Vagina (tissue), 2 donors: ENCODE data around the gene PARP12.

Experiments
- POLR2A ChIP-seq, 2 donors: fragments of 450-650 bp; IDR thresholded peaks; one replicate each; pipeline ENCODE4 v1.6.1; 2017; ENCODE audit warnings: antibody characterized with exemption in 2 of 2, mild to moderate bottlenecking in 2 of 2, moderate library complexity in 2 of 2
- TF ChIP-seq, protein P1 (sequence below), 3 experiments: fragments of 450-650 bp in 2 of 3; fragments of 200-600 bp in 1 of 3; sonication (generic) in 1 of 3; IDR thresholded peaks; one replicate each; pipeline ENCODE4 v1.5.1; 2017 to 2019; ENCODE audit warnings: antibody characterized with exemption in 3 of 3, mild to moderate bottlenecking in 2 of 3, moderate library complexity in 2 of 3

DNA sequence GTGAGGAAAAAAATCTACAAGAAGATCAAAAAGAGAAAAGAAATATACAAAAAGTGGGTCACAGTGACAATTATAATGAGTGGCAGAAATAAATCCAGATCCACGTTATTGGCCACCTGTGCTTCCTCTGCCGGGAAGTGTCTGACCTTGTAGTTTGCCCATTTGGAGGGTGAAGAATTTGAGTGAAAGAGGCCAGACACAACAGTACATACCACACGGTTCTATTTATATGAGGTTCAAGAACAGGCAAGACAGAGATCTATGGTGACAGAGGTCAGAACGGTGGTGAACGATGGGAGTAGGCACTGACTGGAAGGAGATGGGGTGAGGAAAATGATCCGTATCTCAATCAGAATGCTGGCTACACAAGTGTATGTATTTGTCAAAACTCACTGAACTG, 17.1 kb downstream of the PARP12 start:
- TF ChIP-seq POLR2A (IDR thresholded peaks at IDR 0.05): no peak
- TF ChIP-seq, protein P1, sequence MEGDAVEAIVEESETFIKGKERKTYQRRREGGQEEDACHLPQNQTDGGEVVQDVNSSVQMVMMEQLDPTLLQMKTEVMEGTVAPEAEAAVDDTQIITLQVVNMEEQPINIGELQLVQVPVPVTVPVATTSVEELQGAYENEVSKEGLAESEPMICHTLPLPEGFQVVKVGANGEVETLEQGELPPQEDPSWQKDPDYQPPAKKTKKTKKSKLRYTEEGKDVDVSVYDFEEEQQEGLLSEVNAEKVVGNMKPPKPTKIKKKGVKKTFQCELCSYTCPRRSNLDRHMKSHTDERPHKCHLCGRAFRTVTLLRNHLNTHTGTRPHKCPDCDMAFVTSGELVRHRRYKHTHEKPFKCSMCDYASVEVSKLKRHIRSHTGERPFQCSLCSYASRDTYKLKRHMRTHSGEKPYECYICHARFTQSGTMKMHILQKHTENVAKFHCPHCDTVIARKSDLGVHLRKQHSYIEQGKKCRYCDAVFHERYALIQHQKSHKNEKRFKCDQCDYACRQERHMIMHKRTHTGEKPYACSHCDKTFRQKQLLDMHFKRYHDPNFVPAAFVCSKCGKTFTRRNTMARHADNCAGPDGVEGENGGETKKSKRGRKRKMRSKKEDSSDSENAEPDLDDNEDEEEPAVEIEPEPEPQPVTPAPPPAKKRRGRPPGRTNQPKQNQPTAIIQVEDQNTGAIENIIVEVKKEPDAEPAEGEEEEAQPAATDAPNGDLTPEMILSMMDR (IDR thresholded peaks at IDR 0.05): no peak
